HEK293 (cell line): ENCODE measurements around the gene CD53.

Experiments
- CTCF ChIA-PET: fragments of 350-600 bp; formaldehyde crosslinking; extraction: SDS; loops from one replicate; lab custom pipeline; 2021; ENCODE audit warnings: antibody characterized with exemption; lab: Yijun Ruan, JAX
- POLR2A ChIA-PET: fragments of 300-600 bp; formaldehyde crosslinking; extraction: SDS; loops from one replicate; lab custom pipeline; 2020; ENCODE audit warnings: antibody characterized with exemption, inconsistent platforms; lab: Yijun Ruan, JAX
- H3K27ac ChIP-seq: fragments of 200-500 bp; sonication (Bioruptor generic); 2 replicates; pipeline ENCODE4 v1.5.1; 2014; ENCODE audit warnings: low read depth, low read length, control low read depth, inconsistent platforms; ENCODE audit errors: extremely low read depth
- H3K36me3 ChIP-seq, 2 experiments: fragments of 200-500 bp in 1 of 2; sonication (Bioruptor generic) in 1 of 2; 1 replicate in 1 of 2; 2 replicates in 1 of 2; pipeline ENCODE4 v1.5.1; 2014 to 2017; ENCODE audit warnings: inconsistent platforms in 2 of 2, low read length in 2 of 2; ENCODE audit not compliant: control insufficient read depth in 2 of 2, insufficient read depth in 1 of 2
- H3K4me1 ChIP-seq: fragments of 200-500 bp; sonication (Bioruptor generic); 2 replicates; pipeline ENCODE4 v1.5.1; 2014; ENCODE audit warnings: mild to moderate bottlenecking, low read length, inconsistent platforms; ENCODE audit not compliant: control insufficient read depth, insufficient read depth
- H3K4me3 ChIP-seq: 2 replicates; pipeline ENCODE4 v1.5.1; 2011; ENCODE audit warnings: low read depth, mild to moderate bottlenecking, control low read depth, low read length, moderate library complexity
- H3K9me3 ChIP-seq: fragments of 200-500 bp; sonication (Bioruptor generic); 2 replicates; pipeline ENCODE4 v1.5.1; 2014; ENCODE audit warnings: low read depth, low read length, inconsistent platforms; ENCODE audit not compliant: control insufficient read depth, insufficient read depth
- BCL11B ChIP-seq: fragments of 450-650 bp; formaldehyde crosslinking; IDR thresholded peaks from 2 replicates; pipeline ENCODE4 v1.5.1; 2016; ENCODE audit warnings: low read depth, missing biosample characterization, missing genetic modification characterization
- BCL6B ChIP-seq: fragments of 450-650 bp; formaldehyde crosslinking; IDR thresholded peaks from 2 replicates; pipeline ENCODE4 v1.5.1; 2017; ENCODE audit warnings: missing biosample characterization, missing genetic modification characterization
- HOXA7 ChIP-seq: sonication (generic); formaldehyde crosslinking; IDR thresholded peaks from 2 replicates; pipeline ENCODE4 v1.8.1; 2022; ENCODE audit warnings: missing genetic modification reagents, borderline replicate concordance
- HOXC10 ChIP-seq: sonication (generic); formaldehyde crosslinking; IDR thresholded peaks from 2 replicates; pipeline ENCODE4 v1.8.1; 2023; ENCODE audit warnings: mild to moderate bottlenecking, missing genetic modification reagents
- MYNN ChIP-seq: fragments of 450-650 bp; formaldehyde crosslinking; IDR thresholded peaks from 2 replicates; pipeline ENCODE4 v1.5.1; 2016; ENCODE audit warnings: missing biosample characterization, missing genetic modification characterization, borderline replicate concordance
- PRDM1 ChIP-seq: fragments of 450-650 bp; formaldehyde crosslinking; IDR thresholded peaks from 2 replicates; pipeline ENCODE4; 2016; ENCODE audit warnings: missing biosample characterization, missing genetic modification characterization
- SP2 ChIP-seq: fragments of 450-650 bp; formaldehyde crosslinking; IDR thresholded peaks from 2 replicates; pipeline ENCODE4 v1.5.1; 2016; ENCODE audit warnings: missing biosample characterization, missing genetic modification characterization
- TRIM28 ChIP-seq: IDR thresholded peaks from 2 replicates; pipeline ENCODE4 v1.6.1; 2011; ENCODE audit warnings: low read length, control low read depth, borderline replicate concordance
- YY1 ChIP-seq: fragments of 450-650 bp; formaldehyde crosslinking; IDR thresholded peaks from 2 replicates; pipeline ENCODE4 v1.5.1; 2018; ENCODE audit warnings: missing biosample characterization, missing genetic modification characterization
- ZBTB1 ChIP-seq: fragments of 450-650 bp; formaldehyde crosslinking; IDR thresholded peaks from 2 replicates; pipeline ENCODE4 v1.5.1; 2016; ENCODE audit warnings: missing biosample characterization, missing genetic modification characterization
- ZBTB17 ChIP-seq: fragments of 450-650 bp; formaldehyde crosslinking; IDR thresholded peaks from 2 replicates; pipeline ENCODE4 v1.5.1; 2016; ENCODE audit warnings: missing biosample characterization, missing genetic modification characterization
- ZBTB48 ChIP-seq: fragments of 450-650 bp; formaldehyde crosslinking; IDR thresholded peaks from 2 replicates; pipeline ENCODE4 v1.5.1; 2016; ENCODE audit warnings: missing biosample characterization, missing genetic modification characterization
- ZFHX2 ChIP-seq: fragments of 450-650 bp; formaldehyde crosslinking; conservative IDR thresholded peaks from 2 replicates; pipeline ENCODE4 v1.5.1; 2016; ENCODE audit warnings: missing biosample characterization, missing genetic modification characterization
- ZFP69B ChIP-seq: fragments of 450-650 bp; formaldehyde crosslinking; IDR thresholded peaks from 2 replicates; pipeline ENCODE4 v1.5.1; 2016; ENCODE audit warnings: missing biosample characterization, missing genetic modification characterization
- ZNF10 ChIP-seq: fragments of 450-650 bp; formaldehyde crosslinking; IDR thresholded peaks from 2 replicates; pipeline ENCODE4 v1.5.1; 2017; ENCODE audit warnings: missing biosample characterization, missing genetic modification characterization
- ZNF2 ChIP-seq: fragments of 450-650 bp; formaldehyde crosslinking; IDR thresholded peaks from 2 replicates; pipeline ENCODE4 v1.5.1; 2016; ENCODE audit warnings: missing biosample characterization, missing genetic modification characterization
- ZNF202 ChIP-seq: fragments of 450-650 bp; formaldehyde crosslinking; IDR thresholded peaks from 2 replicates; pipeline ENCODE4 v1.5.1; 2016; ENCODE audit warnings: missing biosample characterization, missing genetic modification characterization, borderline replicate concordance
- ZNF248 ChIP-seq: fragments of 450-650 bp; formaldehyde crosslinking; IDR thresholded peaks from 2 replicates; pipeline ENCODE4 v1.5.1; 2017; ENCODE audit warnings: missing biosample characterization, missing genetic modification characterization
- ZNF350 ChIP-seq: fragments of 450-650 bp; formaldehyde crosslinking; IDR thresholded peaks from 2 replicates; pipeline ENCODE4 v1.5.0; 2017; ENCODE audit warnings: missing biosample characterization, mild to moderate bottlenecking, missing genetic modification characterization
- ZNF391 ChIP-seq: fragments of 450-650 bp; formaldehyde crosslinking; IDR thresholded peaks from 2 replicates; pipeline ENCODE4 v1.5.1; 2016; ENCODE audit warnings: low read depth, missing biosample characterization, missing genetic modification characterization, borderline replicate concordance
- ZNF558 ChIP-seq: fragments of 450-650 bp; formaldehyde crosslinking; IDR thresholded peaks from 2 replicates; pipeline ENCODE4 v1.5.1; 2016; ENCODE audit warnings: missing biosample characterization, missing genetic modification characterization
- ZNF624 ChIP-seq: fragments of 450-650 bp; formaldehyde crosslinking; IDR thresholded peaks from 2 replicates; pipeline ENCODE4 v1.5.1; 2017; ENCODE audit warnings: missing biosample characterization, missing genetic modification characterization
- ZNF660 ChIP-seq: fragments of 450-650 bp; IDR thresholded peaks from 2 replicates; pipeline ENCODE4 v1.5.1; 2018; ENCODE audit warnings: missing biosample characterization, mild to moderate bottlenecking, missing genetic modification characterization
- ZNF707 ChIP-seq: fragments of 450-650 bp; formaldehyde crosslinking; IDR thresholded peaks from 2 replicates; pipeline ENCODE4 v1.5.1; 2016; ENCODE audit warnings: missing biosample characterization, missing genetic modification characterization
- ZNF791 ChIP-seq: fragments of 450-650 bp; formaldehyde crosslinking; IDR thresholded peaks from 2 replicates; pipeline ENCODE4 v1.5.1; 2016; ENCODE audit warnings: missing biosample characterization, missing genetic modification characterization
- ZSCAN5A ChIP-seq: fragments of 450-650 bp; formaldehyde crosslinking; IDR thresholded peaks from 2 replicates; pipeline ENCODE4 v1.5.1; 2016; ENCODE audit warnings: missing biosample characterization, missing genetic modification characterization
- TF ChIP-seq, protein P1 (sequence below): fragments of 450-650 bp; formaldehyde crosslinking; IDR thresholded peaks from 2 replicates; pipeline ENCODE4 v1.5.1; 2016; ENCODE audit warnings: missing biosample characterization, missing genetic modification characterization, borderline replicate concordance

The CD53 gene

GRCh38 chr1:110870721-110871388, 2.1 kb upstream of the CD53 start:
- no peak overlapping the region for H3K27ac ChIP-seq
- CTCF ChIA-PET = interaction anchor here (0.6 to 0.7 kb wide), 3 partner anchors 60 to 153 kb away, joined by 3 to 4 read pairs (median 3); no protein-coding TSS in a partner anchor
- no peaks in the 10 kb centered on the region for H3K4me1 ChIP-seq
- H3K36me3 ChIP-seq = no peaks in the 10 kb centered on the region
- no peaks in the 10 kb centered on the region for H3K9me3 ChIP-seq
- POLR2A ChIA-PET = no interaction called here
- TF ChIP-seq ZNF558 (tag by site-specific recombination) (no peak), HOXA7 (CRISPR knock-in tag) (no peak), ZBTB48 (tag by site-specific recombination) (no peak), ZNF391 (tag by site-specific recombination) (no peak), ZSCAN5A (tag by site-specific recombination) (no peak), ZNF248 (tag by site-specific recombination) (no peak), ZNF707 (tag by site-specific recombination) (no peak), ZNF202 (tag by site-specific recombination) (no peak), ZNF350 (tag by site-specific recombination) (no peak), ZFP69B (tag by site-specific recombination) (no peak), YY1 (no peak), MYNN (tag by site-specific recombination) (no peak), ZNF791 (no peak), PRDM1 (tag by site-specific recombination) (no peak), SP2 (tag by site-specific recombination) (no peak)
- H3K4me3 ChIP-seq = no peak overlapping the region

DNA sequence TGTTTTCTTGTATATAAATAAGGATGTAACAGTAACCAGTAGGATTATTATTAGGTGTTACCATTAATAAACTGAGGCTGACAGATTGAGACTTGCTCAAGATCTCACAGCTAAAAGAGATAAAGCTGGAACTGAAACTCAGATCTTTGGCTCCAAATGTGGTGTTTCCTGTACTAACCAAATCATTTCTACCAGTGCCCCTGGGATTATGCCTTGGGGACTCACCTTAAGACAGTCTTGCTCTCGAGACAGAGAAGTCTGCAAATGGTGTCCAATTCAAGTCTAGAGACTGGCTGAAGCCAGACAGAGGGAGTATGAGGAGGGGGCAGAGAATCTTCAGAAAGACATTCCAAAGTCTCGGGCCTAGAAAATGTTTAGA, 593 bp upstream of the CD53 start:
- TF ChIP-seq ZNF10 (tag by site-specific recombination) (no peak), ZBTB17 (tag by site-specific recombination) (no peak), HOXC10 (CRISPR knock-in tag) (no peak), BCL11B (tag by site-specific recombination) (no peak)
- Histone ChIP-seq H3K36me3 (no peaks in the 10 kb centered on the region), H3K4me1 (no peaks in the 10 kb centered on the region), H3K27ac (no peak overlapping the region), H3K9me3 (no peaks in the 10 kb centered on the region), H3K4me3 (no peak overlapping the region)
- ChIA-PET CTCF (no interaction called here), POLR2A (no interaction called here)

GRCh38 chr1:110873856-110874255, 908 bp downstream of the CD53 start:
- Histone ChIP-seq H3K36me3 (no peaks in the 10 kb centered on the region), H3K27ac (no peak overlapping the region), H3K4me3 (no peak overlapping the region), H3K4me1 (no peaks in the 10 kb centered on the region), H3K9me3 (no peaks in the 10 kb centered on the region)
- ChIA-PET POLR2A (no interaction called here), CTCF (no interaction called here)
- TF ChIP-seq ZBTB1 (tag by site-specific recombination) (no peak), TRIM28 (no peak), HOXA7 (CRISPR knock-in tag) (no peak), BCL6B (tag by site-specific recombination) (no peak), ZNF791 (no peak), ZNF660 (tag by site-specific recombination) (no peak), ZNF624 (no peak), YY1 (no peak), ZFHX2 (tag by site-specific recombination) (no peak), ZNF2 (tag by site-specific recombination) (no peak)
- TF ChIP-seq, protein P1, sequence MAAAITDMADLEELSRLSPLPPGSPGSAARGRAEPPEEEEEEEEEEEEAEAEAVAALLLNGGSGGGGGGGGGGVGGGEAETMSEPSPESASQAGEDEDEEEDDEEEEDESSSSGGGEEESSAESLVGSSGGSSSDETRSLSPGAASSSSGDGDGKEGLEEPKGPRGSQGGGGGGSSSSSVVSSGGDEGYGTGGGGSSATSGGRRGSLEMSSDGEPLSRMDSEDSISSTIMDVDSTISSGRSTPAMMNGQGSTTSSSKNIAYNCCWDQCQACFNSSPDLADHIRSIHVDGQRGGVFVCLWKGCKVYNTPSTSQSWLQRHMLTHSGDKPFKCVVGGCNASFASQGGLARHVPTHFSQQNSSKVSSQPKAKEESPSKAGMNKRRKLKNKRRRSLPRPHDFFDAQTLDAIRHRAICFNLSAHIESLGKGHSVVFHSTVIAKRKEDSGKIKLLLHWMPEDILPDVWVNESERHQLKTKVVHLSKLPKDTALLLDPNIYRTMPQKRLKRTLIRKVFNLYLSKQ (tag by site-specific recombination) = no peak
